SU-DHL-6 (cell line): Measurements from ENCODE around the gene PCOLCE2.

ENCODE experiments used
- H2AFZ ChIP-seq: fragments of 200-600 bp; sonication (generic); 2 replicates; pipeline ENCODE4 v1.6.1; 2014; ENCODE audit warnings: low read depth, mild to moderate bottlenecking, moderate library complexity, mixed read lengths, antibody characterized with exemption, low read length; ENCODE audit not compliant: severe bottlenecking
- H3F3A ChIP-seq: fragments of 200-600 bp; shearing (Covaris generic); 2 replicates; pipeline ENCODE4 v1.6.0; 2016; ENCODE audit warnings: antibody characterized with exemption, mild to moderate bottlenecking; ENCODE audit not compliant: insufficient read depth
- H3K27ac ChIP-seq: fragments of 200-600 bp; sonication (generic); 2 replicates; pipeline ENCODE4 v1.5.1; 2016; ENCODE audit warnings: low read depth, mild to moderate bottlenecking, low read length, moderate library complexity, mixed read lengths
- H3K27me3 ChIP-seq: fragments of 200-600 bp; sonication (generic), shearing (Covaris generic); 2 replicates; pipeline ENCODE4 v1.6.0; 2014; ENCODE audit warnings: mild to moderate bottlenecking, low read length
- H3K36me3 ChIP-seq: fragments of 200-600 bp; sonication (generic); 2 replicates; pipeline ENCODE4 v1.6.1; 2014; ENCODE audit warnings: mild to moderate bottlenecking, low read length, mixed read lengths
- H3K4me2 ChIP-seq: fragments of 300-600, 200-600 bp; shearing (Covaris generic), sonication (generic); 2 replicates; pipeline ENCODE4 v1.6.0; 2014; ENCODE audit warnings: low read length, low read depth, mild to moderate bottlenecking; ENCODE audit not compliant: poor library complexity, severe bottlenecking
- H3K4me3 ChIP-seq: fragments of 200-600 bp; sonication (generic); 2 replicates; pipeline ENCODE4 v1.5.1; 2014; ENCODE audit warnings: antibody characterized with exemption, low read length, mild to moderate bottlenecking, mixed read lengths; ENCODE audit not compliant: insufficient read depth, poor library complexity, severe bottlenecking
- H3K79me2 ChIP-seq: fragments of 200-600 bp; sonication (generic); 2 replicates; pipeline ENCODE4 v1.6.1; 2014; ENCODE audit warnings: mild to moderate bottlenecking, low read length, moderate library complexity; ENCODE audit not compliant: insufficient read depth
- H3K9ac ChIP-seq: fragments of 200-600 bp; sonication (generic); 2 replicates; pipeline ENCODE4 v1.7.0; 2014; ENCODE audit warnings: mild to moderate bottlenecking, low read length
- H3K9me2 ChIP-seq: fragments of 200-600 bp; sonication (generic); replicated peaks from 2 replicates; pipeline ENCODE4 v1.6.1; 2014; ENCODE audit warnings: low read length; ENCODE audit not compliant: insufficient read depth
- H3K9me3 ChIP-seq: fragments of 200-600 bp; sonication (generic); 2 replicates; pipeline ENCODE4 v1.6.1; 2014; ENCODE audit warnings: low read length, mixed read lengths; ENCODE audit not compliant: insufficient read depth
- H4K20me1 ChIP-seq: fragments of 200-600 bp; sonication (generic); 2 replicates; pipeline ENCODE4 v1.6.1; 2014; ENCODE audit warnings: low read depth, mild to moderate bottlenecking, antibody characterized with exemption, low read length, moderate library complexity, mixed read lengths
- CTCF ChIP-seq: fragments of 200-600 bp; sonication (generic); IDR thresholded peaks from one replicate; pipeline ENCODE4 v1.5.1; 2017; ENCODE audit warnings: antibody characterized with exemption, mild to moderate bottlenecking, low read length, moderate library complexity; ENCODE audit not compliant: insufficient read depth, poor library complexity, severe bottlenecking
- EZH2phosphoT487 ChIP-seq: fragments of 200-600 bp; sonication (generic), shearing (Covaris generic); conservative IDR thresholded peaks from 2 replicates; pipeline ENCODE4 v1.6.1; 2018; ENCODE audit warnings: mild to moderate bottlenecking, antibody characterized with exemption, low read length, moderate library complexity, mixed read lengths

PCOLCE2 gene

GRCh38 chr3:142787719-142788118 lies 101.2 kb downstream of the PCOLCE2 start:
- no peaks in the 10 kb centered on the region for H4K20me1 ChIP-seq
- H3K4me3 ChIP-seq, result no peak overlapping the region

GRCh38 chr3:142785996-142786395 lies 102.9 kb downstream of the PCOLCE2 start:
- Histone ChIP-seq H3K4me2 (no peak overlapping the region), H3K4me3 (no peak overlapping the region), H3K79me2 (no peaks in the 10 kb centered on the region), H3F3A (no peaks in the 10 kb centered on the region), H2AFZ (no peak overlapping the region), H3K27me3 (no peaks in the 10 kb centered on the region), H4K20me1 (no peaks in the 10 kb centered on the region), H3K9me2 (no peaks in the 10 kb centered on the region), H3K9ac (no peak overlapping the region), H3K9me3 (no peaks in the 10 kb centered on the region), H3K27ac (no peak overlapping the region), H3K36me3 (no peaks in the 10 kb centered on the region)
- no peak for TF ChIP-seq EZH2phosphoT487
- no peak for TF ChIP-seq CTCF

More at GRCh38 chr3:142787719-142788118, 101.2 kb downstream of the PCOLCE2 start:
- Histone ChIP-seq H3K27ac (no peak overlapping the region), H3K9me2 (no peaks in the 10 kb centered on the region), H2AFZ (no peak overlapping the region), H3K79me2 (no peaks in the 10 kb centered on the region), H3K4me2 (no peak overlapping the region), H3K27me3 (no peaks in the 10 kb centered on the region), H3F3A (no peaks in the 10 kb centered on the region), H3K9ac (no peak overlapping the region), H3K36me3 (no peaks in the 10 kb centered on the region), H3K9me3 (no peaks in the 10 kb centered on the region)
- TF ChIP-seq CTCF, result no peak
- no peak for TF ChIP-seq EZH2phosphoT487

GRCh38 chr3:142784228-142784627 lies 104.7 kb downstream of the PCOLCE2 start:
- H3K4me3 ChIP-seq, result no peak overlapping the region
- H3K4me2 ChIP-seq, result no peak overlapping the region
- no peaks in the 10 kb centered on the region for H3K9me2 ChIP-seq
- no peaks in the 10 kb centered on the region for H3F3A ChIP-seq
- TF ChIP-seq CTCF (no peak), EZH2phosphoT487 (no peak)
- no peaks in the 10 kb centered on the region for H3K79me2 ChIP-seq
- no peaks in the 10 kb centered on the region for H4K20me1 ChIP-seq
- no peaks in the 10 kb centered on the region for H3K36me3 ChIP-seq
- H3K9me3 ChIP-seq, result no peaks in the 10 kb centered on the region
- H3K9ac ChIP-seq, result no peak overlapping the region
- no peak overlapping the region for H3K27ac ChIP-seq
- H2AFZ ChIP-seq, result no peak overlapping the region
- no peaks in the 10 kb centered on the region for H3K27me3 ChIP-seq
